Natural killer cell treated with Interleukin-12 subunit alpha and Interleukin-12 subunit beta and Interleukin-15 and Interleukin-18, amount 100 ng/mL, for 72 hours (primary cell): Measurements from ENCODE around the gene TBC1D21. TPM values are rescaled to one million over a fixed set of nuclear protein-coding genes. Genes with fewer than 3 reads are reported as not detected.

Experiments used
- ATAC-seq, 2 donors: fragments of 150-1000 bp; cut with Tn5 transposase in 1 of 2; sonication (Bioruptor Pico), chemical (Tn5 transposase) in 1 of 2; 2 replicates each; pipeline ENCODE4 v1.10.0; 2021
- DNase-seq: peaks from one replicate; pipeline ENCODE4 v3.0.0; 2022; ENCODE audit warnings: low spot score
- H3K27ac Mint-ChIP-seq, 2 donors: 1 replicate in 1 of 2; 2 replicates in 1 of 2; pipeline ENCODE4 v1.8.0; 2022; ENCODE audit warnings: mixed read lengths in 2 of 2, mild to moderate bottlenecking in 1 of 2, moderate library complexity in 1 of 2
- H3K27me3 Mint-ChIP-seq, 2 donors: 1 replicate in 1 of 2; 2 replicates in 1 of 2; pipeline ENCODE4 v1.8.0; 2022; ENCODE audit warnings: mixed read lengths in 2 of 2
- H3K36me3 Mint-ChIP-seq: one replicate; pipeline ENCODE4 v1.8.0; 2022; ENCODE audit warnings: mixed read lengths
- H3K4me1 Mint-ChIP-seq, 2 donors: 1 replicate in 1 of 2; 2 replicates in 1 of 2; pipeline ENCODE4 v1.8.0; 2022; ENCODE audit warnings: low read depth in 2 of 2, mixed read lengths in 2 of 2, mild to moderate bottlenecking in 1 of 2
- H3K4me3 Mint-ChIP-seq: one replicate; pipeline ENCODE4 v1.8.0; 2022; ENCODE audit warnings: mixed read lengths
- H3K9me3 Mint-ChIP-seq: 2 replicates; pipeline ENCODE4 v1.8.0; 2022; ENCODE audit warnings: mixed read lengths
- total RNA-seq, 2 donors: library from RNA; stranded (reverse); gene quantifications; one replicate each; pipeline ENCODE4 v1.2.3, GENCODE V29; 2022

The TBC1D21 gene
- total RNA-seq, 2 donors from 2014 or later = not detected

GRCh38 chr15:73902121-73903020, 29.0 kb downstream of the TBC1D21 start:
- Mint-ChIP-seq H3K9me3 (no peaks in the 10 kb centered on the region), H3K4me3 (no peak overlapping the region), H3K27ac (no peak overlapping the region), H3K36me3 (no peaks in the 10 kb centered on the region), H3K27me3 (peaks cover 0 to 2% of the 10 kb centered on the region in 2 donors), H3K4me1 (no peaks in the 10 kb centered on the region)
- DNase-seq = peak; percentile 53
- ATAC-seq = no peak

GRCh38 chr15:73904026-73904815, 30.9 kb downstream of the TBC1D21 start:
- peaks cover 0 to 2% of the 10 kb centered on the region in 2 donors for H3K27me3 Mint-ChIP-seq
- no peaks in the 10 kb centered on the region for H3K36me3 Mint-ChIP-seq
- H3K27ac Mint-ChIP-seq = no peak overlapping the region
- no peak overlapping the region for H3K4me3 Mint-ChIP-seq
- no peak for ATAC-seq
- peak; percentile 34 for DNase-seq
- no peaks in the 10 kb centered on the region for H3K9me3 Mint-ChIP-seq
- peaks cover 0 to 2% of the 10 kb centered on the region in 2 donors for H3K4me1 Mint-ChIP-seq

- ATAC-seq (no peak), DNase-seq (peak; percentile 28)
- Mint-ChIP-seq H3K27ac (no peak overlapping the region), H3K4me3 (no peak overlapping the region), H3K36me3 (no peaks in the 10 kb centered on the region), H3K4me1 (peaks cover 0 to 2% of the 10 kb centered on the region in 2 donors), H3K27me3 (peaks cover 0 to 2% of the 10 kb centered on the region in 2 donors), H3K9me3 (no peaks in the 10 kb centered on the region)
Measured at GRCh38 chr15:73905225-73905827, 32.0 kb downstream of the TBC1D21 start.

- DNase-seq (no peak), ATAC-seq (no peak)
- H3K27me3 Mint-ChIP-seq = peaks cover 0 to 2% of the 10 kb centered on the region in 2 donors
- H3K4me3 Mint-ChIP-seq = no peak overlapping the region
- H3K27ac Mint-ChIP-seq = no peak overlapping the region
- no peaks in the 10 kb centered on the region for H3K36me3 Mint-ChIP-seq
- H3K4me1 Mint-ChIP-seq = peaks cover 0 to 2% of the 10 kb centered on the region in 2 donors
- no peaks in the 10 kb centered on the region for H3K9me3 Mint-ChIP-seq
Measured at GRCh38 chr15:73906346-73907034, 33.1 kb downstream of the TBC1D21 start.

DNA sequence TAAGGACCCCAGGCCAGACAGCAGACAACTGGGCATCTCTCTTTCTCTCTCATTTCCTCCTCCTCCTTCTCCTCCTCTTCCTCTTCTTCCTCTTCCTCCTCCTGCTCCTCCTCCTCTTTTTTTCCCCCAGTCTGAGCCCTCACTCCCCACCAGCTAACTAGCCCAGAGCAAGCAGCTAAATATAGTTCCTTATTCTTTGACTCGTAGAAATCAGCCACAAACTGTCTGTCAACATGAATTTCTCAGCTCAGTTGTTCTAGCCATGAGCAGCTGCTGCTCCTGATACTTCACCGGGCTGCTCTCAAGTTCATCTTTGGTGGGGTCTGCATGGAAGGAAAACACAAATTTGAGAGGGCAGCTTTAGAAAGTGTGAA, 33.7 kb downstream of the TBC1D21 start:
- DNase-seq (no peak), ATAC-seq (no peak)
- no peaks in the 10 kb centered on the region for H3K9me3 Mint-ChIP-seq
- peaks cover 0 to 2% of the 10 kb centered on the region in 2 donors for H3K4me1 Mint-ChIP-seq
- peaks cover 0 to 2% of the 10 kb centered on the region in 2 donors for H3K27me3 Mint-ChIP-seq
- no peaks in the 10 kb centered on the region for H3K36me3 Mint-ChIP-seq
- no peak overlapping the region for H3K27ac Mint-ChIP-seq
- H3K4me3 Mint-ChIP-seq = no peak overlapping the region

DNA sequence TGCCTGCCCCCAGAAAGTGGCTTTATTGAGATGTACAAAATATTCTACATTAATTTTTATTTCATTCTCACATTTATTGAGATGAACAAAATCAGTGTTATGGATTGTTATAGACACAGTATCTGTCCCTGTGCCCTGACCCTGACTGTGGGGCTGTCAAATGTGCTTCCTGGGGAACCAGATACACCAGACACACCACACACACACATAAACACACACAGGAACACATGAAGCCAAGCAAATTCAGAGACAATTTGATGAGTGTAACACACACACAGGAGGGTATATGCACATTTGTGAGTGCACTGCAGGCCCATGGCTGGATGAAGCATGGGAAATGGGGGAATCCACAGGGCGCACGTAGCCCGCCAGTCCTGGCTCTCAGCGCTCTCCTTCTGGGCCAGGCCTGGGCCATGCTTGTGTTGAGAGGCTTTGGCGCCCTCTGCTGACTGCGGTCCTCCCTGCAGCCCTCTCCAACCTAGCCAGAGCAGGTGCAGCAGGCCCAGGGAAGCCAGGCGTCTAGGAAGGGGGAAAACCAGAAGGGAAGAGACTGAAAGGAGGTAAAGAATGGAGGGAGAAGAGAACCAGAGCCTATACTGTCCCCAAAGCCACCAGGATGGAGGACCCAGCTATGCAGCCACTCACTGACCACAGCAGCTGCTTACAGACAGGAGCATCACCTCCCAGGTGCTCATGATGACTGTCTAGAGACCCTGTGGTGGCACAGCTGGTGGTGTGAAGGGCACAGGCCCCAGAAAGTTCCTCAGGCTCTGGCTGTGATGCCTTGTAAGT, 34.9 kb downstream of the TBC1D21 start:
- H3K27me3 Mint-ChIP-seq = peaks cover 0 to 2% of the 10 kb centered on the region in 2 donors
- peaks cover 2 to 11% of the 10 kb centered on the region in 2 donors for H3K4me1 Mint-ChIP-seq
- no peak overlapping the region for H3K27ac Mint-ChIP-seq
- H3K4me3 Mint-ChIP-seq = no peak overlapping the region
- DNase-seq (peak; percentile 76), ATAC-seq (peak; percentile 88 to 89)
- no peaks in the 10 kb centered on the region for H3K36me3 Mint-ChIP-seq
- H3K9me3 Mint-ChIP-seq = no peaks in the 10 kb centered on the region

- Mint-ChIP-seq H3K27ac (no peak overlapping the region), H3K4me3 (no peak overlapping the region), H3K36me3 (no peaks in the 10 kb centered on the region), H3K27me3 (peaks cover 0 to 2% of the 10 kb centered on the region in 2 donors), H3K4me1 (peaks cover 5 to 16% of the 10 kb centered on the region in 2 donors), H3K9me3 (no peaks in the 10 kb centered on the region)
- DNase-seq (no peak), ATAC-seq (no peak)
Measured at GRCh38 chr15:73908822-73909122, 35.4 kb downstream of the TBC1D21 start.

DNA sequence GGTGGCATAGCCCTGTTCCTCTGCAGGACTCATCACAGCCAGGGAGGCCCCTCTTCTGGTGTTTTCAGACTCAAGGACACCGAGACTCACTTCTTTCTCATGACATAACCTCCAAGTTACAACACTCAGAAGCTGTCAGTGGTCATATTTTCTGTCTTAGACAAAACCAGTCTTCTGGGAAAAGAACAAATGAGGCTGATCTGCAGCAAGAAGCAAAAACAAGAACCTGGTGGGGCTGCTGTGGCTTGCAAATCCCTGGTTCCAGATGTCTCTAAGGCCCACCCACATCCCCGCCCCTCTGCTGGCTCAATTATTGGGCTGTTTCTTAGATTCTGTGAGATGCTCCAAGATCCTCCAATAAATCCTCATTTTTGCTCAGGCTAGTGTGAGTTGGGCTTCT, 36.3 kb downstream of the TBC1D21 start:
- no peak for ATAC-seq
- H3K27me3 Mint-ChIP-seq = peaks cover 0 to 2% of the 10 kb centered on the region in 2 donors
- no peak overlapping the region for H3K27ac Mint-ChIP-seq
- no peaks in the 10 kb centered on the region for H3K36me3 Mint-ChIP-seq
- DNase-seq = no peak
- peaks cover 12 to 21% of the 10 kb centered on the region in 2 donors for H3K4me1 Mint-ChIP-seq
- H3K4me3 Mint-ChIP-seq = no peak overlapping the region
- H3K9me3 Mint-ChIP-seq = no peaks in the 10 kb centered on the region

- no peak for ATAC-seq
Measured at GRCh38 chr15:73910522-73911303, 37.3 kb downstream of the TBC1D21 start.

GRCh38 chr15:73912030-73912596, 38.7 kb downstream of the TBC1D21 start:
- no peaks in the 10 kb centered on the region for H3K9me3 Mint-ChIP-seq
- peaks cover 4% of the 10 kb centered on the region for H3K36me3 Mint-ChIP-seq
- DNase-seq (no peak), ATAC-seq (no peak)
- H3K27ac Mint-ChIP-seq = no peak overlapping the region
- no peak overlapping the region for H3K4me3 Mint-ChIP-seq
- H3K27me3 Mint-ChIP-seq = peaks cover 0 to 2% of the 10 kb centered on the region in 2 donors
- peaks cover 12 to 26% of the 10 kb centered on the region in 2 donors for H3K4me1 Mint-ChIP-seq

More at GRCh38 chr15:73910522-73911303, 37.3 kb downstream of the TBC1D21 start:
- H3K36me3 Mint-ChIP-seq = peaks cover 4% of the 10 kb centered on the region
- H3K27ac Mint-ChIP-seq = peak overlapping the region in 1 of 2 donors; percentile 44
- no peak for DNase-seq
- H3K4me1 Mint-ChIP-seq = peaks cover 12 to 26% of the 10 kb centered on the region in 2 donors
- H3K27me3 Mint-ChIP-seq = peaks cover 0 to 2% of the 10 kb centered on the region in 2 donors
- H3K9me3 Mint-ChIP-seq = no peaks in the 10 kb centered on the region
- no peak overlapping the region for H3K4me3 Mint-ChIP-seq

DNA sequence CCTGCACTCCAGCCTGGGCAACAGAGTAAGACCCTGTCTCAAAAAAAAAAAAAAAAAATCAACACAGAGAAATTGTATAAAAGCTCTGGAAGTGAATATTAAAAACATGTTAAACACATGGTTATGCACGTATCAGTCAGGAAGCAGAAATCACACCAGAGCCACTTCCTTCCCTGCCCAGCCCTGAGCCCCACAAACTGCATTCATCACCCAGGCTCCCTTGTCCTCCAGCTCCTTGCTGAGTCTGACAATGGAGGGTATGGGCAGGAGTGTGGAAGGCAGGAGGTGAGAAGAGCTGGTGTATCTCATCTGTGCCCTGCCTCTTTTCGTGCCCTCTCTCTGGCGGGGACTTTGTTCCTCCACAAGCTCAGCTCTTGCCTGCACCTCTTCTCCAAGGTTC, 40.8 kb downstream of the TBC1D21 start:
- Mint-ChIP-seq H3K27me3 (peaks cover 0 to 2% of the 10 kb centered on the region in 2 donors), H3K27ac (peak overlapping the region; percentile 64 to 75), H3K36me3 (peaks cover 19% of the 10 kb centered on the region), H3K4me1 (peaks cover 10 to 26% of the 10 kb centered on the region in 2 donors), H3K4me3 (peak overlapping the region; percentile 55), H3K9me3 (peaks cover 3% of the 10 kb centered on the region)
- peak; percentile 71 to 85 for ATAC-seq
- DNase-seq = no peak

- ATAC-seq (no peak), DNase-seq (no peak)
- Mint-ChIP-seq H3K27ac (peak overlapping the region; percentile 64 to 75), H3K4me3 (peak overlapping the region; percentile 55), H3K27me3 (peaks cover 0 to 2% of the 10 kb centered on the region in 2 donors), H3K4me1 (peaks cover 10 to 27% of the 10 kb centered on the region in 2 donors), H3K36me3 (peaks cover 19% of the 10 kb centered on the region), H3K9me3 (peaks cover 3% of the 10 kb centered on the region)
Measured at GRCh38 chr15:73915082-73915481, 41.7 kb downstream of the TBC1D21 start.
